H1 (cell line): ENCODE data around the gene PDE1C. TPM values are rescaled to one million over a fixed set of nuclear protein-coding genes. Genes with fewer than 3 reads are reported as not detected.

Source experiments
- CTCF ChIA-PET: fragments of 300-600 bp; sonication (Branson Sonifier 250); formaldehyde crosslinking; loops from one replicate; lab custom pipeline; 2021; ENCODE audit not compliant: partially characterized antibody; lab: Charles Lee
- POLR2A ChIA-PET: fragments of 300-600 bp; sonication (Branson Sonifier 250); formaldehyde crosslinking; loops from one replicate; lab custom pipeline; 2021; ENCODE audit warnings: inconsistent platforms; ENCODE audit not compliant: partially characterized antibody; lab: Charles Lee
- DNase-seq, 2 experiments: peaks; one replicate each; pipeline versions ENCODE4 v3.0.0 to v3.0.0-alpha.2; 2010 to 2022; ENCODE audit warnings: low spot score in 2 of 2, low read depth in 1 of 2, mixed read lengths in 1 of 2
- FAIRE-seq: peaks from 2 replicates; lab custom pipeline; 2011; peaks lifted over from hg19 to GRCh38; lab: Jason Lieb, UNC
- H2AFZ ChIP-seq: 2 replicates; pipeline ENCODE4 v1.8.1; 2012; ENCODE audit warnings: low read length, inconsistent platforms
- H2AK5ac ChIP-seq: 2 replicates; pipeline ENCODE4 v1.6.1; 2013; ENCODE audit warnings: low read depth, low read length
- H2BK120ac ChIP-seq: replicated peaks from 2 replicates; pipeline ENCODE3; 2013; ENCODE audit warnings: low read depth, low read length, inconsistent platforms
- H2BK12ac ChIP-seq: 2 replicates; pipeline ENCODE4 v1.6.1; 2013; ENCODE audit warnings: low read depth, low read length
- H2BK15ac ChIP-seq: 2 replicates; pipeline ENCODE4 v1.6.1; 2013; ENCODE audit warnings: low read length
- H2BK20ac ChIP-seq: 2 replicates; pipeline ENCODE4 v1.6.1; 2013; ENCODE audit warnings: low read length
- H2BK5ac ChIP-seq: 2 replicates; pipeline ENCODE4 v1.6.1; 2013; ENCODE audit warnings: low read depth, low read length
- H3K14ac ChIP-seq: 2 replicates; pipeline ENCODE4 v1.6.1; 2013; ENCODE audit warnings: inconsistent platforms; ENCODE audit not compliant: insufficient read length
- H3K18ac ChIP-seq: 2 replicates; pipeline ENCODE4 v1.6.1; 2013; ENCODE audit warnings: low read length; ENCODE audit errors: extremely low read depth
- H3K23ac ChIP-seq: 2 replicates; pipeline ENCODE4 v1.6.1; 2013; ENCODE audit warnings: inconsistent platforms; ENCODE audit not compliant: insufficient read length
- H3K23me2 ChIP-seq: 2 replicates; pipeline ENCODE4 v1.6.1; 2013; ENCODE audit warnings: low read depth, low read length
- H3K27ac ChIP-seq: 2 replicates; pipeline ENCODE4 v1.6.1; 2011; ENCODE audit warnings: low read depth, low read length, inconsistent platforms
- H3K27me3 ChIP-seq, 4 experiments: replicated peaks in 1 of 4; 1 replicate in 1 of 4; 2 replicates in 3 of 4; pipeline versions ENCODE4 v1.6.1 to v1.8.1; 2011 to 2013; ENCODE audit warnings: low read length in 3 of 4, mild to moderate bottlenecking in 3 of 4, inconsistent platforms in 2 of 4, mixed read lengths in 2 of 4, moderate library complexity in 1 of 4; ENCODE audit not compliant: control insufficient read depth in 3 of 4, insufficient read depth in 3 of 4; ENCODE audit errors: extremely low read depth in 1 of 4
- H3K36me3 ChIP-seq, 4 experiments: 2 replicates each; pipeline versions ENCODE4 v1.6.1 to v1.8.1; 2011 to 2013; ENCODE audit warnings: mild to moderate bottlenecking in 4 of 4, low read length in 3 of 4, moderate library complexity in 2 of 4, control low read depth in 1 of 4, inconsistent platforms in 1 of 4; ENCODE audit not compliant: insufficient read depth in 4 of 4, control insufficient read depth in 2 of 4
- H3K4ac ChIP-seq: replicated peaks from 2 replicates; pipeline ENCODE3; 2013; ENCODE audit warnings: low read length, low read depth, mixed read lengths, inconsistent platforms; ENCODE audit not compliant: insufficient read length
- H3K4me1 ChIP-seq, 4 experiments: replicated peaks in 1 of 4; 1 replicate in 1 of 4; 2 replicates in 3 of 4; pipeline versions ENCODE4 v1.6.1 to v1.8.1; 2011 to 2013; ENCODE audit warnings: low read length in 3 of 4, inconsistent platforms in 2 of 4, mixed read lengths in 1 of 4; ENCODE audit not compliant: insufficient read depth in 4 of 4, control insufficient read depth in 3 of 4
- H3K4me2 ChIP-seq, 2 experiments: 2 replicates each; pipeline versions ENCODE4 v1.6.1 to v1.8.1; 2011 to 2013; ENCODE audit warnings: low read depth in 2 of 2, low read length in 2 of 2, control low read depth in 1 of 2, inconsistent platforms in 1 of 2, mild to moderate bottlenecking in 1 of 2; ENCODE audit not compliant: insufficient read depth in 1 of 2
- H3K4me3 ChIP-seq, 4 experiments: fragments of 200-600, 300-600 bp in 1 of 4; sonication (generic), shearing (Covaris generic), sonication (Bioruptor Twin) in 1 of 4; 2 replicates each; pipeline versions ENCODE4 v1.5.1 to v1.8.1; 2011 to 2016; ENCODE audit warnings: low read length in 4 of 4, low read depth in 3 of 4, control low read depth in 2 of 4, inconsistent platforms in 2 of 4, mild to moderate bottlenecking in 2 of 4, mixed read lengths in 1 of 4, moderate library complexity in 1 of 4; ENCODE audit not compliant: insufficient read depth in 2 of 4; ENCODE audit errors: extremely low read depth in 1 of 4
- H3K56ac ChIP-seq: replicated peaks from 2 replicates; pipeline ENCODE3; 2013; ENCODE audit warnings: low read depth, mild to moderate bottlenecking, mixed read lengths, low read length, inconsistent platforms; ENCODE audit not compliant: insufficient read length
- H3K79me1 ChIP-seq: 2 replicates; pipeline ENCODE4 v1.6.1; 2013; ENCODE audit warnings: low read depth, low read length, control low read depth
- H3K79me2 ChIP-seq, 2 experiments: 2 replicates each; pipeline versions ENCODE4 v1.6.1 to v1.8.1; 2012 to 2013; ENCODE audit warnings: low read length in 2 of 2, mild to moderate bottlenecking in 2 of 2, inconsistent platforms in 1 of 2; ENCODE audit not compliant: insufficient read depth in 2 of 2, control insufficient read depth in 1 of 2
- H3K9ac ChIP-seq, 4 experiments: replicated peaks in 1 of 4; 1 replicate in 1 of 4; 2 replicates in 3 of 4; pipeline versions ENCODE4 v1.6.1 to v1.8.1; 2011 to 2013; ENCODE audit warnings: low read depth in 3 of 4, low read length in 3 of 4, control low read depth in 2 of 4, mild to moderate bottlenecking in 2 of 4, moderate library complexity in 2 of 4, inconsistent platforms in 1 of 4; ENCODE audit errors: extremely low read depth in 1 of 4
- H3K9me3 ChIP-seq, 2 experiments: 2 replicates each; pipeline versions ENCODE4 v1.6.1 to v1.8.1; 2012 to 2013; ENCODE audit warnings: mild to moderate bottlenecking in 2 of 2, moderate library complexity in 2 of 2, control low read depth in 1 of 2, inconsistent platforms in 1 of 2, low read depth in 1 of 2, low read length in 1 of 2, mixed read lengths in 1 of 2; ENCODE audit not compliant: insufficient read depth in 2 of 2
- H4K20me1 ChIP-seq, 2 experiments: replicated peaks in 1 of 2; 2 replicates each; pipeline versions ENCODE3 to v1.8.1; 2011 to 2013; ENCODE audit warnings: inconsistent platforms in 2 of 2, low read length in 2 of 2, mild to moderate bottlenecking in 1 of 2; ENCODE audit not compliant: insufficient read depth in 2 of 2, control insufficient read depth in 1 of 2
- H4K5ac ChIP-seq: 2 replicates; pipeline ENCODE4 v1.6.1; 2013; ENCODE audit warnings: low read length, low read depth, mixed read lengths, inconsistent platforms; ENCODE audit not compliant: insufficient read length
- H4K8ac ChIP-seq: 2 replicates; pipeline ENCODE4 v1.8.0; 2013; ENCODE audit warnings: mild to moderate bottlenecking, moderate library complexity, low read length, inconsistent platforms; ENCODE audit not compliant: insufficient read depth; ENCODE audit errors: extremely low read depth
- H4K91ac ChIP-seq: replicated peaks from 2 replicates; pipeline ENCODE3; 2013; ENCODE audit warnings: low read length, mixed read lengths, inconsistent platforms; ENCODE audit not compliant: insufficient read length
- WGBS, 2 experiments: shearing (Covaris generic) in 1 of 2; methylation state at CpG; one replicate each; pipeline versions ENCODE4 v1.1.6 to v1.1.7; 2013 to 2015; ENCODE audit warnings: low lambda C conversion rate in 2 of 2, mixed read lengths in 2 of 2, inconsistent platforms in 1 of 2, low coverage in 1 of 2, missing lambda C conversion rate in 1 of 2; ENCODE audit not compliant: insufficient replicate concordance in 2 of 2, insufficient coverage in 1 of 2, insufficient read length in 1 of 2; ENCODE audit errors: extremely low coverage in 1 of 2, missing lambda C conversion rate in 1 of 2; 5-methylcytosine and 5-hydroxymethylcytosine counted together
- polyA plus RNA-seq, 7 experiments: library from polyadenylated mRNA; depleted of rRNA in 3 of 7; stranded (reverse) in 5 of 7; unstranded in 2 of 7; fragments of >200 nt in 5 of 7; fragments of 200-250 nt in 2 of 7; gene quantifications; 1 replicate in 5 of 7; 2 replicates in 1 of 7; 4 replicates in 1 of 7; pipeline versions ENCODE4 v1.2.1 to v1.2.3, GENCODE V29; 2011 to 2013; ENCODE audit warnings: missing spikeins in 2 of 7, mixed read lengths in 2 of 7
- total RNA-seq: library from RNA; stranded (reverse); fragmentation: NEBNext Ultra II Directional; extraction: Animal tissue kit (Norgen Biotek cat#: 25700); gene quantifications from 2 replicates; pipeline ENCODE4 v1.2.1, GENCODE V29; 2021

The PDE1C gene
- total and polyA plus RNA-seq, 2 of the 8 experiments (the other 6 are each of a cell fraction or from before 2014, with no cell fraction given) = 0.11 to 1.1 TPM

- Histone ChIP-seq H2BK5ac (no peak overlapping the region), H3K4me3 (no peak overlapping the region), H3K27me3 (peaks cover 0 to 6% (median 4%) of the 10 kb centered on the region in 4 experiments; a peak in 3 of 7 replicates), H2BK12ac (no peak overlapping the region), H3K9ac (no peak overlapping the region), H3K79me1 (no peaks in the 10 kb centered on the region), H3K9me3 (no peaks in the 10 kb centered on the region), H3K79me2 (no peaks in the 10 kb centered on the region), H3K27ac (no peak overlapping the region), H3K56ac (no peak overlapping the region), H2AK5ac (no peak overlapping the region), H4K8ac (no peak overlapping the region), H3K23me2 (no peaks in the 10 kb centered on the region; the same call in 1 of the 2 replicates), H2BK120ac (no peak overlapping the region), H4K91ac (no peak overlapping the region), H3K4me1 (no peaks in the 10 kb centered on the region), H2AFZ (no peak overlapping the region), H4K5ac (no peak overlapping the region), H4K20me1 (no peaks in the 10 kb centered on the region), H3K36me3 (no peaks in the 10 kb centered on the region), H2BK15ac (no peak overlapping the region), H3K18ac (no peak overlapping the region), H3K4ac (no peak overlapping the region), H3K14ac (no peak overlapping the region), H3K23ac (no peak overlapping the region), H2BK20ac (no peak overlapping the region), H3K4me2 (no peak overlapping the region)
- FAIRE-seq (no peak), DNase-seq (no peak)
- POLR2A ChIA-PET = no interaction called here
- WGBS, 2 experiments = 88% methylated on average over 5 of the region's 5 CpGs; no CpG with 5 or more reads in 1 of the 2 experiments
- CTCF ChIA-PET = interaction anchor here (0.6 kb wide), 1 partner anchor 89 kb away, joined by 3 read pairs; no protein-coding TSS in a partner anchor
Observed at GRCh38 chr7:31850066-31850465, 220.1 kb downstream of the PDE1C start.
